ENCODE measurements around the gene ATXN2L. TPM values are rescaled to one million over a fixed set of nuclear protein-coding genes. Genes with fewer than 3 reads are reported as not detected.

Gene ATXN2L
- total RNA-seq, 1 donor from 2014 or later, result 106 TPM

Small RNAs within 50 kb of the gene (microRNA-seq; reads per million reads assigned to microRNA genes)
- not detected for gene MIR4721 (ENCODE audit: borderline number of aligned reads)

Other genes starting within 250 kb of the ATXN2L start
- gene SULT1A2, start 225.9 kb upstream of the ATXN2L start, total RNA-seq, result 2.5 TPM
- gene SULT1A1, start 213.0 kb upstream of the ATXN2L start, total RNA-seq, result 36.2 TPM
- gene NPIPB8, start 184.9 kb upstream of the ATXN2L start, total RNA-seq, result 1.9 TPM
- 494 TPM for gene EIF3C, start 111.5 kb upstream of the ATXN2L start, total RNA-seq
- not detected for gene NPIPB9, start 71.2 kb upstream of the ATXN2L start, total RNA-seq
- gene TUFM, start 23.3 kb downstream of the ATXN2L start, total RNA-seq, result 113 TPM
- gene SH2B1, start 40.8 kb downstream of the ATXN2L start, total RNA-seq, result 32.5 TPM
- 0.48 TPM for gene ATP2A1, start 55.5 kb downstream of the ATXN2L start, total RNA-seq
- gene RABEP2, start 102.2 kb downstream of the ATXN2L start, total RNA-seq, result 7.5 TPM
- gene CD19, start 109.0 kb downstream of the ATXN2L start, total RNA-seq, result 0.67 TPM
- gene NFATC2IP, start 127.9 kb downstream of the ATXN2L start, total RNA-seq, result 29.4 TPM
- gene SPNS1, start 151.8 kb downstream of the ATXN2L start, total RNA-seq, result 31.4 TPM
- gene LAT, start 162.1 kb downstream of the ATXN2L start, total RNA-seq, result 4.1 TPM